NCI-H1930 (cell line): Measurements from ENCODE around the gene LRRC4.

Experiments used
- DNase-seq, 2 experiments: peaks; one replicate each; lab custom pipeline; 2025; lab: John Stamatoyannopoulos, UW

Gene LRRC4

GRCh38 chr7:128029405-128029995, 1.7 kb downstream of the LRRC4 start:
- no peak for DNase-seq

DNA sequence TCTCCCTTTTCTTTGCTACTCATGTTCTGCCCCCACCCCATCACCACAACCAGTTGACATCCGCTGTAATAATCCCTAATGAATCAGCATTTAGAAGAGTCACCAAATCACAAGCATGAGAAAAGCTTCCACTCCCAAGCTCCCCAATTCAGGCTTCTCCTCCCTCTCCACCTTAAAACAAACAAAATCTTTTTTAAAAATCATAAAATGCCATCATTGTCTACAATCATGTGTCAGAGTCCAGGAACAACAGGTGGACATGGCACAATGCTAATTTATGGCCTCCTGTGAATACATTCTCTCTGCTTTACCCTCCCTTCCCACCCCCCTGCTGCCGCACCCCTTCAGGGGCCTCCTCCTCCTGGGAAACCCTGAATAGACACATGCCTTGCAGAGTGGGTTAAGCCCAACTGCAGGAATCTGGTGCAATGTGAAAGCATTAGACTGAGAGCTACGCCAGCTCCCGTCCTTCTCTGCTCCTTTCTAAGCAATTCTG, 3.7 kb downstream of the LRRC4 start:
- no peak for DNase-seq

- no peak for DNase-seq
Observed at GRCh38 chr7:128026551-128026950, 4.7 kb downstream of the LRRC4 start.

DNA sequence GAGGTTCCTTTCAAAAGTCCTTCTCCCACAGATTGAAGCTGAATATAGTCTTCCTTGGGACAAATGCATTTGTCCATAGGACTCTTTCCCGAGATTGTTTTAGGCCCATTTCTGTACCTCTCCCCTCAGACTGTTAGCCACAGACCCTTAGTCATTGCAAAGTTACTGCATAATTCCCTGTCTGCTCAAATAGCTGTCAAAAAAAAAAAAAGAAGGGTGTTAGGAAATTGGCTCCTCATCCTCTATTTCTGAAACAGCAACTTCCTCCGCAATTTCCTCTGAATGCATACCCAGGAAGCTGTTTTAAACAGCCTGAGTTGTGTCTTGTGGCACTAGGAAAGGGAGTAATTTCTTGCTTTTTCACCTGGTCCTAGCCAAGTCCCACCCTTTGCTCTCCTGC, 5.4 kb downstream of the LRRC4 start:
- DNase-seq, result no peak

GRCh38 chr7:128025380-128025779, 5.9 kb downstream of the LRRC4 start:
- DNase-seq, result no peak

DNA sequence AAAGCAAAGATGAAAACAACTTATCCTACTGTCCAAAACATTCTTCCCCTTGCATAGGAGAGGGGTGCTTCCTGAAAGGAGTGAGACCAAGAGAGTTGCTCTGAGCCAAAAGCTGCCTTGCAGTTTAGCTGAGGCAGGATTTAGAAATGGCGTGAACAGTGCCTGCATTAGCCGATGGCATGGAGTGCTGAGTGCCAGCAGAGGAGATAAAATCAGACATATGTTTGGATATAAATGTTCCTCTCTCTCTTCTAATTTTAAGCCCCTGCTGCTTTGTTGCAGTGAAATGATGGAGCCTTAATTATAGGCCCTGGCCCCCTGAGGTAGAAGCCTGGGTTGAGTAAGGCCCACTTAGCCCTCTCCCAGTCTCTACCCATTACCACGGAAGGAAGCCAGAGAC, 7.1 kb downstream of the LRRC4 start:
- DNase-seq, result no peak

DNA sequence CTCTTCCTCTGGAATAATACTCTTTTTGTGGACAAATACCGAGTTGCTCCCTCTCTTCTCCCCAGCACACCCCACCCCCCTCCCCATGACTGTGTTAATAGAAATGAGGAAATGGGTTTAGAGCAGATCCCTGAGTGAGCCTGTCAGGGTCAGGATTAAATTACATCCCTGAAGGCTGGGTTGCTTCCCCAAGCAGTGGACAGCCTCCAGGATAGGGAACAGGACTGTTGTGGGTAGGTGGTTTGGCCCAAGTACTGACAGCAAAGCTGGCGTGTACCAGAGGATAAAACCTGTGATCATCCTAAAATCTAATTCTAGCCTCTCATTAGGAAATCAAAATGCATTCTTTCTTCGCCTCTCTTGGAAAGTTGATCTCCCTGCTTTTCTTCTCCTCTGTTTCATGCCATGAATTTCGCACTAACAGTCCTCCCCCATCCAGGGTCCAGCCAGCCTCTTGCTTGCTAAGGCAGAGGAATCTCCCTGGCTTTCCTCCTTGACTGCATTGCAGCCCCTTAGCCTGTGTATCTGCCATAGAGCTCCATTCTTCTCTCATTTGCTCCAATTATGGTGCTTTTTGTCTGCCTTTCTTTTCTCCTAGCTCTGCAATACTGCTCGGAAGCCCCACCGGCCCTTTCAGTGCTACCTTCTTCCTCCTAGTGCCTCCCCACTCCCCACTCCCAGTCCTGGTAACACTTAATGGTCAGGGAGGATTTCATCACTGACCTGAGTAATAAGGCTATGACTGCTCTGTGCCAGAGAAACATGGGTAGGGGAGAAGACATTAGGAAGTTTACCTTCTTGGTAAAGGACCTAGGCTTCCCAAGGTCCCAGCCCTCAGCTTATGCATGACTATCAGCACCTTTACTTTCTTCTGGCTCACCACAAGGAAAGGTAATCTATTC, 8.4 kb downstream of the LRRC4 start:
- DNase-seq, result no peak

GRCh38 chr7:128021366-128021765, 9.9 kb downstream of the LRRC4 start:
- no peak for DNase-seq

GRCh38 chr7:128020159-128020558, 11.1 kb downstream of the LRRC4 start:
- peak in 1 of 2 experiments; percentile 28 for DNase-seq

GRCh38 chr7:128019288-128019687, 11.9 kb downstream of the LRRC4 start:
- DNase-seq, result no peak

DNA sequence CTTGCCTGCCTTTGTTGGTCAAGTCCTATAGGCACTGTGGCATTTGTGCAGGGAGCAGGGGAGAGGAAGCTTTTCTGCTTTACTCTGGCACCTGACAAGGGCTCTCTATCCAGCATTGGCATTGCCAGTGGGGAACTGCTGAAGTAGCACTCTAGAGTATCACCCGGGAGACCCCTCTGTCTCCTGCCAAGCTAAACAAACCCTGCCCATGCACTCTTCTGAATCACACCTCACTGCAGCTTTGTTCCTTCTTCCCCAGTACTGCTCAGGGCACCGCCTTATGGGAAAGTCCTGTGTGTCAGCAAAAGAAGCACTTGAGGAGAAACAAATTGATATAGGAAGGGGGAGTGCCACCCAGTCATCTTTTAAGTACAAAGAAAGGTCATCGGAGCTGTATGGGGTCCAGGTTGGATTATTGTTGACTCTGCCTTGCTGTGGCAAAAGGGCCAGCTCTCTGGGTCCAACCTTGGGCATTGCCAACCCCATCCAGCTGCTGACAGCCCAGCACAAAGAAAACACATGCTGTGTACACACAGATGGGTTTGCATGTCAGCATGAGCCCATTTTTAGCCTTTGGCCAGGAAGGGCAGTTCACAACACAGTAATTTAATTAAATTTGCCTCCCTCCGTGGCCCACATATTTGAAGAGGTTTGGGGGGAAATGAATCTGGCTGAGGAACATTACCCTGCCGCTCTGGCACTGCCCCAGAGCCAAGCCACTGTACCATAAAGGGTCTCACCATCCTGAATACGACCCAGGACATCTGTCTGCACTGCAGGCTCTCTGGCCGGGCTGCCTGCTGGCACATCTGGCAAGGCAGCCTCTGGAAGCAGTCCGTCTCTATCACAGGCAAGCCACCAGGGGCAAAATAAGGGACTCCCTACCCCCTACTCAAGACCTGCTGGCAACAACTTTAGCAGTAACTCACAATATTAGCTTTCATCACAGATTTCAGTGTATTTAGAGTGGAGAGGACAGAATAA, 13.1 kb downstream of the LRRC4 start:
- no peak for DNase-seq

GRCh38 chr7:128017460-128017859, 13.8 kb downstream of the LRRC4 start:
- DNase-seq, result no peak

- DNase-seq, result no peak
Observed at GRCh38 chr7:128014811-128015210, 16.4 kb downstream of the LRRC4 start.

GRCh38 chr7:128011131-128011661, 20.0 kb downstream of the LRRC4 start:
- DNase-seq, result no peak

DNA sequence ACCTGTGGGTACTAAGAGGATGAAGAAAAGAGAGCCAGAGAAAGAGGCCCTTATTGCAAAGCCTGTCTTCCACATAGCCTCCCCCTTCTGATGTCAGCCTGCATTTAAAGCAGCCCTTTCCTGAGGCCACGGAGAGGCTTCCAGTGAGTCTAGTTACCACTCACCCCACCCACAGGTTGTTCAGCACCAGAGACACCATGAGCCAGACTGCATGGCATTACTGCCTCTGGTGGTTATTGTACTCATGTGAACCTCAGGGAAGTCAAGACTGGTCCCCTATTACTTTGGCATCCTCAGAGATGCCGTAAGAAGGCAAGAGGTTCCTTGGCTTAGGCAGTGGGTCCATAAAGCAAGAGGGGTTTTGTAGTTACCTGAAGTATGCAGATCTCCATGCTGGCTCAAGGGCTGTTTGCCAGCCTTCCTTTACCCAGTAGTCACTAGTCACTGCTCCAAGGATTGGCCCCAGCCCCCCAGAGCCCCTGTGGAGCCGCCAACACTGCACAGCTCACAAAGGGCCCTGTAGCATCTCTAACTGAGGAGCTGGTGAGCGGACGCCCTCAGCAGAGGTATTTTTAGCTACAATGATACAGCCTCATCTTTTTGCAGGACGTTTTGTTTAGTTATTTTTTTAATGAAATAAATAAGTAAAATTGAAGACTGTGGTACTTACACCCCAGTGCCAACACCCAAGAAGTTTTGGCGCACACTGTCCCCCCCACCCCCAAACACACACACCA, 20.7 kb downstream of the LRRC4 start:
- DNase-seq, result no peak

GRCh38 chr7:128008744-128009143, 22.5 kb downstream of the LRRC4 start:
- DNase-seq, result no peak

GRCh38 chr7:128008141-128008540, 23.1 kb downstream of the LRRC4 start:
- no peak for DNase-seq

- no peak for DNase-seq
Observed at GRCh38 chr7:128007303-128007680, 23.9 kb downstream of the LRRC4 start.

GRCh38 chr7:128006550-128007302, 24.5 kb downstream of the LRRC4 start:
- no peak for DNase-seq

- DNase-seq, result no peak
Observed at GRCh38 chr7:128005759-128006159, 25.5 kb downstream of the LRRC4 start.
